ENCODE measurements around the gene SH3YL1. TPM values are rescaled to one million over a fixed set of nuclear protein-coding genes. Genes with fewer than 3 reads are reported as not detected.

SH3YL1 gene
- total RNA-seq, 1 experiment from 2014 or later, result 33.0 TPM

GRCh38 chr2:256094-256493, 7.7 kb downstream of the SH3YL1 start:
- intact Hi-C loops (cut with micrococcal nuclease; ENCODE audit: unreplicated experiment), result no loop called here
- Histone ChIP-seq H3K36me3 (ENCODE audit: insufficient read depth, low read length, poor library complexity, severe bottlenecking) (peaks cover 12% of the 10 kb centered on the region), H3K27me3 (replicated peaks; ENCODE audit: insufficient read depth, low read depth, low read length, poor library complexity) (no peaks in the 10 kb centered on the region), H3K27ac (ENCODE audit: low read depth, low read length, poor library complexity, severe bottlenecking) (no peak overlapping the region), H3K4me1 (ENCODE audit: insufficient read depth, low read length, poor library complexity, severe bottlenecking) (peaks cover 3% of the 10 kb centered on the region), H3K4me3 (ENCODE audit: low read depth, low read length, poor library complexity, severe bottlenecking) (no peak overlapping the region), H3K9me3 (ENCODE audit: low read depth, low read length, poor library complexity, severe bottlenecking) (peaks cover 29% of the 10 kb centered on the region)
- CTCF ChIA-PET, result no interaction called here
- POLR2A ChIA-PET (ENCODE audit: low non-redundant PET), result no interaction called here
- TF ChIP-seq CTCF (conservative IDR thresholded peaks at IDR 0.05; ENCODE audit: low read depth, low read length) (no peak), EZH2 (IDR thresholded peaks at IDR 0.05; ENCODE audit: borderline replicate concordance, low read depth, low read length, poor library complexity, severe bottlenecking) (no peak)
- BruUV-seq (replicated peaks), result no TSS peak
- DNase-seq (ENCODE audit: low spot score), result no peak

- BruUV-seq (replicated peaks), result no TSS peak
- DNase-seq (ENCODE audit: low spot score), result no peak
- peaks cover 26% of the 10 kb centered on the region for H3K9me3 ChIP-seq (ENCODE audit: low read depth, low read length, poor library complexity, severe bottlenecking)
- no peak overlapping the region for H3K4me3 ChIP-seq (ENCODE audit: low read depth, low read length, poor library complexity, severe bottlenecking)
- H3K4me1 ChIP-seq (ENCODE audit: insufficient read depth, low read length, poor library complexity, severe bottlenecking), result peaks cover 3% of the 10 kb centered on the region
- TF ChIP-seq EZH2 (IDR thresholded peaks at IDR 0.05; ENCODE audit: borderline replicate concordance, low read depth, low read length, poor library complexity, severe bottlenecking) (no peak), CTCF (conservative IDR thresholded peaks at IDR 0.05; ENCODE audit: low read depth, low read length) (no peak)
- H3K27ac ChIP-seq (ENCODE audit: low read depth, low read length, poor library complexity, severe bottlenecking), result no peak overlapping the region
- no peaks in the 10 kb centered on the region for H3K27me3 ChIP-seq (replicated peaks; ENCODE audit: insufficient read depth, low read depth, low read length, poor library complexity)
- intact Hi-C loops (cut with micrococcal nuclease; ENCODE audit: unreplicated experiment), result no loop called here
- ChIA-PET CTCF (no interaction called here), POLR2A (ENCODE audit: low non-redundant PET) (no interaction called here)
- peaks cover 4% of the 10 kb centered on the region for H3K36me3 ChIP-seq (ENCODE audit: insufficient read depth, low read length, poor library complexity, severe bottlenecking)
Measured at GRCh38 chr2:255195-255594, 8.6 kb downstream of the SH3YL1 start.

GRCh38 chr2:254241-254640, 9.6 kb downstream of the SH3YL1 start:
- CTCF ChIA-PET, result no interaction called here
- Histone ChIP-seq H3K36me3 (ENCODE audit: insufficient read depth, low read length, poor library complexity, severe bottlenecking) (no peaks in the 10 kb centered on the region), H3K27me3 (replicated peaks; ENCODE audit: insufficient read depth, low read depth, low read length, poor library complexity) (no peaks in the 10 kb centered on the region), H3K4me3 (ENCODE audit: low read depth, low read length, poor library complexity, severe bottlenecking) (no peak overlapping the region), H3K9me3 (ENCODE audit: low read depth, low read length, poor library complexity, severe bottlenecking) (peaks cover 23% of the 10 kb centered on the region), H3K27ac (ENCODE audit: low read depth, low read length, poor library complexity, severe bottlenecking) (no peak overlapping the region), H3K4me1 (ENCODE audit: insufficient read depth, low read length, poor library complexity, severe bottlenecking) (peaks cover 3% of the 10 kb centered on the region)
- intact Hi-C loops (cut with micrococcal nuclease; ENCODE audit: unreplicated experiment), result no loop called here
- no peak for TF ChIP-seq EZH2 (IDR thresholded peaks at IDR 0.05; ENCODE audit: borderline replicate concordance, low read depth, low read length, poor library complexity, severe bottlenecking)
- TF ChIP-seq CTCF (conservative IDR thresholded peaks at IDR 0.05; ENCODE audit: low read depth, low read length), result no peak
- DNase-seq (ENCODE audit: low spot score), result no peak
- BruUV-seq (replicated peaks), result no TSS peak
- POLR2A ChIA-PET (ENCODE audit: low non-redundant PET), result no interaction called here

Measured in A673 (cell line).